Measurements from ENCODE around the gene TUT7. TPM values are rescaled to one million over a fixed set of nuclear protein-coding genes. Genes with fewer than 3 reads are reported as not detected.

Gene TUT7
- total RNA-seq, 6 experiments from 2014 or later: 17.8 to 23.9 (median 19.2) TPM

GRCh38 chr9:86324901-86325300 is 29.3 kb downstream of the TUT7 start:
- Mint-ChIP-seq H3K36me3 (ENCODE audit: low read depth) (peaks cover 48% of the 10 kb centered on the region), H3K27me3 (ENCODE audit: insufficient read depth) (no peaks in the 10 kb centered on the region), H3K27ac (peak overlapping the region; percentile 89; the same call in 1 of the 2 replicates), H3K4me1 (ENCODE audit: low read depth) (peaks cover 54% of the 10 kb centered on the region), H3K4me3 (no peak overlapping the region), H3K9me3 (no peaks in the 10 kb centered on the region)
- no peak for TF ChIP-seq CTCF (IDR thresholded peaks at IDR 0.05)
- DNase-seq: no peak

- peak overlapping the region; percentile 89 for H3K27ac Mint-ChIP-seq
- no peak for TF ChIP-seq CTCF (IDR thresholded peaks at IDR 0.05)
Measured at GRCh38 chr9:86324308-86324707, 29.9 kb downstream of the TUT7 start.

GRCh38 chr9:86322973-86323644 is 31.1 kb downstream of the TUT7 start:
- H3K9me3 Mint-ChIP-seq: no peaks in the 10 kb centered on the region
- peak; percentile 17; the same call in 1 of the 2 replicates for TF ChIP-seq CTCF (IDR thresholded peaks at IDR 0.05)
- H3K4me1 Mint-ChIP-seq (ENCODE audit: low read depth): peaks cover 49% of the 10 kb centered on the region
- H3K27ac Mint-ChIP-seq: peak overlapping the region; percentile 89
- DNase-seq: peak; percentile 78
- H3K4me3 Mint-ChIP-seq: peak overlapping the region; percentile 62
- no peaks in the 10 kb centered on the region for H3K27me3 Mint-ChIP-seq (ENCODE audit: insufficient read depth)
- peaks cover 48% of the 10 kb centered on the region for H3K36me3 Mint-ChIP-seq (ENCODE audit: low read depth)

More at GRCh38 chr9:86324308-86324707, 29.9 kb downstream of the TUT7 start:
- Mint-ChIP-seq H3K36me3 (ENCODE audit: low read depth) (peaks cover 48% of the 10 kb centered on the region), H3K27me3 (ENCODE audit: insufficient read depth) (no peaks in the 10 kb centered on the region), H3K4me3 (peak overlapping the region; percentile 62; the same call in 1 of the 2 replicates), H3K4me1 (ENCODE audit: low read depth) (peaks cover 49% of the 10 kb centered on the region), H3K9me3 (no peaks in the 10 kb centered on the region)
- DNase-seq: peak; percentile 60

DNA sequence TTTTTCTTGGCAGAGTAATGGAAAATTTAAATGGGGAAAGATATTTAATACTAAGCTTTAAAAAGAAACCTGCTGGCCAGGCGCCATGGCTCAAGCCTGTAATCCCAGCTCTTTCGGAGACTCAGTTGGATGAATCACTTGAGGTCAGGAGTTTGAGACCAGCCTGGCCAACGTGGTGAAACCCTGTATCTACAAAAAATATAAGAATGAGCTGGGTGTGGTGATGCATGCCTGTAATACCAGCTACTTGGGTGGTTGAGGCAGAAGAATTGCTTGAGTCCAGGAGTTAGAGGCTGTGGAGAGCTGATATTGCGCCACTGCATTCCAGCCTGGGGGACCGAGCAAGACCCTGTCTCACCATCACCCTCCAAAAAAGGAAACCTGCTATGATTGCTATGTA is 32.8 kb downstream of the TUT7 start:
- no peak for TF ChIP-seq CTCF (IDR thresholded peaks at IDR 0.05)
- peak; percentile 94 for DNase-seq
- H3K4me3 Mint-ChIP-seq: peak overlapping the region; percentile 74
- H3K9me3 Mint-ChIP-seq: no peaks in the 10 kb centered on the region
- no peaks in the 10 kb centered on the region for H3K27me3 Mint-ChIP-seq (ENCODE audit: insufficient read depth)
- peak overlapping the region; percentile 93 for H3K27ac Mint-ChIP-seq
- H3K4me1 Mint-ChIP-seq (ENCODE audit: low read depth): peaks cover 49% of the 10 kb centered on the region
- peaks cover 40% of the 10 kb centered on the region for H3K36me3 Mint-ChIP-seq (ENCODE audit: low read depth)

GRCh38 chr9:86318187-86318586 is 36.0 kb downstream of the TUT7 start:
- DNase-seq: no peak
- peaks cover 44% of the 10 kb centered on the region for H3K4me1 Mint-ChIP-seq (ENCODE audit: low read depth)
- no peaks in the 10 kb centered on the region for H3K27me3 Mint-ChIP-seq (ENCODE audit: insufficient read depth)
- TF ChIP-seq CTCF (IDR thresholded peaks at IDR 0.05): no peak
- peaks cover 50% of the 10 kb centered on the region for H3K36me3 Mint-ChIP-seq (ENCODE audit: low read depth)
- H3K9me3 Mint-ChIP-seq: no peaks in the 10 kb centered on the region
- H3K27ac Mint-ChIP-seq: no peak overlapping the region
- no peak overlapping the region for H3K4me3 Mint-ChIP-seq
